GM23338 (cell line): Measurements from ENCODE around the gene ZCCHC13. TPM values are rescaled to one million over a fixed set of nuclear protein-coding genes. Genes with fewer than 3 reads are reported as not detected.
A peak's percentile ranks its signal among the peaks of the same experiment; 100 is the strongest.

ENCODE experiments used
- ATAC-seq: fragments of 200-7000 bp; cut with Tn5 transposase; 3 replicates; pipeline ENCODE4 v1.9.1; 2020
- DNase-seq: peaks from one replicate; pipeline ENCODE4 v3.0.0-alpha.2; 2015; ENCODE audit warnings: low spot score
- H2AFZ ChIP-seq: fragments of 200-600 bp; sonication (generic); 2 replicates; pipeline ENCODE4 v1.8.0; 2016; ENCODE audit warnings: antibody characterized with exemption, mild to moderate bottlenecking, moderate library complexity
- H3F3A ChIP-seq: fragments of 200-600 bp; sonication (generic); replicated peaks from 2 replicates; pipeline ENCODE4 v1.8.0; 2017; ENCODE audit warnings: antibody characterized with exemption, mixed run types, low read depth
- H3K27ac ChIP-seq: fragments of 200-600 bp; sonication (generic); 2 replicates; pipeline ENCODE4 v1.6.1; 2016; ENCODE audit warnings: low read depth
- H3K27me3 ChIP-seq: fragments of 200-600 bp; sonication (generic); 2 replicates; pipeline ENCODE4 v1.8.0; 2016; ENCODE audit warnings: mild to moderate bottlenecking, mixed run types, moderate library complexity; ENCODE audit not compliant: insufficient read depth
- H3K36me3 ChIP-seq: fragments of 200-600 bp; sonication (generic); 2 replicates; pipeline ENCODE4 v1.8.0; 2016; ENCODE audit warnings: mild to moderate bottlenecking; ENCODE audit not compliant: insufficient read depth
- H3K4me1 ChIP-seq: fragments of 200-600 bp; sonication (generic); 2 replicates; pipeline ENCODE4 v1.8.0; 2016; ENCODE audit warnings: mild to moderate bottlenecking, moderate library complexity; ENCODE audit not compliant: insufficient read depth
- H3K4me2 ChIP-seq: fragments of 200-600 bp; sonication (generic); 2 replicates; pipeline ENCODE4 v1.7.1; 2017; ENCODE audit warnings: mixed run types
- H3K4me3 ChIP-seq: fragments of 200-600 bp; sonication (generic); 2 replicates; pipeline ENCODE4 v1.6.1; 2016; ENCODE audit warnings: mixed run types
- H3K79me2 ChIP-seq: fragments of 200-600 bp; sonication (generic); replicated peaks from 2 replicates; pipeline ENCODE4 v1.8.0; 2017; ENCODE audit warnings: mild to moderate bottlenecking; ENCODE audit not compliant: insufficient read depth
- H3K9me2 ChIP-seq: fragments of 200-600 bp; sonication (generic); 2 replicates; pipeline ENCODE4 v1.8.0; 2017; ENCODE audit not compliant: insufficient read depth
- H4K20me1 ChIP-seq: fragments of 200-600 bp; sonication (generic); replicated peaks from 2 replicates; pipeline ENCODE4 v1.8.0; 2017; ENCODE audit warnings: mild to moderate bottlenecking; ENCODE audit not compliant: insufficient read depth
- H3K27ac Mint-ChIP-seq: 2 replicates; pipeline ENCODE4 v1.8.0; 2020; ENCODE audit warnings: inconsistent platforms, mild to moderate bottlenecking, moderate library complexity, mixed read lengths
- H3K27me3 Mint-ChIP-seq: 3 replicates; pipeline ENCODE4 v1.8.0; 2022; ENCODE audit warnings: low read depth, mild to moderate bottlenecking, moderate library complexity, mixed read lengths, inconsistent platforms; ENCODE audit not compliant: insufficient read depth, poor library complexity
- H3K36me3 Mint-ChIP-seq: 3 replicates; pipeline ENCODE4 v1.8.0; 2021; ENCODE audit warnings: low read depth, mild to moderate bottlenecking, inconsistent platforms, moderate library complexity, mixed read lengths
- H3K4me1 Mint-ChIP-seq: 3 replicates; pipeline ENCODE4 v1.8.0; 2020; ENCODE audit warnings: mild to moderate bottlenecking, inconsistent platforms, mixed read lengths
- H3K4me3 Mint-ChIP-seq: 3 replicates; pipeline ENCODE4 v1.8.0; 2021; ENCODE audit warnings: moderate library complexity, mild to moderate bottlenecking, inconsistent platforms, mixed read lengths
- H3K9me3 Mint-ChIP-seq: 3 replicates; pipeline ENCODE4 v1.8.0; 2020; ENCODE audit warnings: moderate library complexity, mild to moderate bottlenecking, inconsistent platforms, mixed read lengths
- CREB1 ChIP-seq: fragments of 250-450 bp; sonication (Bioruptor Pico); IDR thresholded peaks from 2 replicates; pipeline ENCODE4 v1.5.0; 2020; ENCODE audit warnings: low read depth, mild to moderate bottlenecking, moderate library complexity
- EZH2 ChIP-seq: fragments of 200-600 bp; sonication (generic); IDR thresholded peaks from one replicate; pipeline ENCODE4 v1.8.0; 2017; ENCODE audit warnings: antibody characterized with exemption, mild to moderate bottlenecking, low read depth; ENCODE audit not compliant: unreplicated experiment
- EZH2phosphoT487 ChIP-seq: fragments of 200-600 bp; sonication (generic); IDR thresholded peaks from one replicate; pipeline ENCODE4 v1.8.1; 2018; ENCODE audit warnings: antibody characterized with exemption; ENCODE audit not compliant: unreplicated experiment
- NANOG ChIP-seq: IDR thresholded peaks from 2 replicates; pipeline ENCODE4 v1.6.1; 2016; ENCODE audit warnings: antibody characterized with exemption, borderline replicate concordance
- POLR2AphosphoS5 ChIP-seq: IDR thresholded peaks from 2 replicates; pipeline ENCODE4 v1.6.1; 2016; ENCODE audit warnings: antibody characterized with exemption, low read depth
- STAT1 ChIP-seq: IDR thresholded peaks from one replicate; pipeline ENCODE4 v1.6.1; 2016; ENCODE audit warnings: antibody characterized with exemption; ENCODE audit not compliant: unreplicated experiment
- ZNF114 ChIP-seq: fragments of 250-450 bp; sonication (Bioruptor Pico); IDR thresholded peaks from 2 replicates; pipeline ENCODE4 v1.5.0; 2020; ENCODE audit warnings: mild to moderate bottlenecking, moderate library complexity
- ZNF331 ChIP-seq: fragments of 250-450 bp; sonication (Bioruptor Pico); IDR thresholded peaks from 2 replicates; pipeline ENCODE4 v1.5.0; 2020; ENCODE audit warnings: low read depth, mild to moderate bottlenecking, moderate library complexity
- polyA plus RNA-seq: library from polyadenylated mRNA; unstranded; fragments of >200 nt; fragmentation: Nextera tagmentation; extraction: Ambion mirVana; gene quantifications from 2 replicates; pipeline ENCODE4 v1.2.1, GENCODE V29; 2016
- total RNA-seq: library from RNA; depleted of rRNA; stranded (reverse); fragments of >200 nt; shearing (Covaris generic); gene quantifications from 2 replicates; pipeline ENCODE4 v1.2.3, GENCODE V29; 2014
- TF ChIP-seq, protein P1 (sequence below): IDR thresholded peaks from 2 replicates; pipeline ENCODE4 v1.6.1; 2016; ENCODE audit warnings: antibody characterized with exemption
- TF ChIP-seq, protein P2 (sequence below), 2 experiments: fragments of 200-600 bp in 1 of 2; sonication (generic) in 1 of 2; conservative IDR thresholded peaks; 2 replicates each; pipeline versions ENCODE4 v1.5.1 to v1.6.1; 2016 to 2017; ENCODE audit warnings: antibody characterized with exemption in 2 of 2, low read depth in 2 of 2, mild to moderate bottlenecking in 2 of 2, moderate library complexity in 1 of 2
- TF ChIP-seq, protein P3 (sequence below): IDR thresholded peaks from one replicate; pipeline ENCODE4 v1.6.1; 2018; ENCODE audit warnings: antibody characterized with exemption; ENCODE audit not compliant: unreplicated experiment

ZCCHC13 gene
- total and polyA plus RNA-seq, 2 experiments from 2014 or later: not detected

DNA sequence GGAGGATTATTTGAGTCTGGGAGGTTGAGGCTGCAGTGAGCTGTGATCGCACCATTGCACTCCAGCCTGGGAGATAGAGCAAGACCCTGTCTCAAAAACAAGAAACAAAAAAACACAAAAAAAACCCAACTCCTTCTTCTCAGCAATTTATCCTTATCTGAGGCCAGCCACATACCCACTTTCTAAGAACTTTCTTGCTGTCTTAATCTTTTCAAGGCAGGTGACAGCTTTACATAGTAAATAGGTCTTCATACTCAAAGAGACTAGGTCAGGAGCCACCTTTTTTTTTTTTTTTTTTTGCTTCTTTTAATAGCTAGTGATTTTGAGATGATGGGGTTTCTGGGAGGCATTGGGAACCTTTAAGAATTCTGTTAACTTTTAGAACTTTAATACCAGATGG, 26.1 kb upstream of the ZCCHC13 start:
- Histone ChIP-seq H3F3A (no peaks in the 10 kb centered on the region), H3K4me1 (peaks cover 20% of the 10 kb centered on the region), H3K9me2 (no peaks in the 10 kb centered on the region), H3K4me2 (no peak overlapping the region), H4K20me1 (peaks cover 10% of the 10 kb centered on the region; the same call in 1 of the 2 replicates), H3K27me3 (no peaks in the 10 kb centered on the region), H3K36me3 (peaks cover 33% of the 10 kb centered on the region; the same call in 1 of the 2 replicates), H2AFZ (no peak overlapping the region), H3K27ac (no peak overlapping the region), H3K79me2 (peaks cover 36% of the 10 kb centered on the region), H3K4me3 (no peak overlapping the region)
- no peaks in the 10 kb centered on the region for H3K9me3 Mint-ChIP-seq
- TF ChIP-seq, protein P1, sequence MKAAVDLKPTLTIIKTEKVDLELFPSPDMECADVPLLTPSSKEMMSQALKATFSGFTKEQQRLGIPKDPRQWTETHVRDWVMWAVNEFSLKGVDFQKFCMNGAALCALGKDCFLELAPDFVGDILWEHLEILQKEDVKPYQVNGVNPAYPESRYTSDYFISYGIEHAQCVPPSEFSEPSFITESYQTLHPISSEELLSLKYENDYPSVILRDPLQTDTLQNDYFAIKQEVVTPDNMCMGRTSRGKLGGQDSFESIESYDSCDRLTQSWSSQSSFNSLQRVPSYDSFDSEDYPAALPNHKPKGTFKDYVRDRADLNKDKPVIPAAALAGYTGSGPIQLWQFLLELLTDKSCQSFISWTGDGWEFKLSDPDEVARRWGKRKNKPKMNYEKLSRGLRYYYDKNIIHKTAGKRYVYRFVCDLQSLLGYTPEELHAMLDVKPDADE: no peak
- TF ChIP-seq, protein P2, sequence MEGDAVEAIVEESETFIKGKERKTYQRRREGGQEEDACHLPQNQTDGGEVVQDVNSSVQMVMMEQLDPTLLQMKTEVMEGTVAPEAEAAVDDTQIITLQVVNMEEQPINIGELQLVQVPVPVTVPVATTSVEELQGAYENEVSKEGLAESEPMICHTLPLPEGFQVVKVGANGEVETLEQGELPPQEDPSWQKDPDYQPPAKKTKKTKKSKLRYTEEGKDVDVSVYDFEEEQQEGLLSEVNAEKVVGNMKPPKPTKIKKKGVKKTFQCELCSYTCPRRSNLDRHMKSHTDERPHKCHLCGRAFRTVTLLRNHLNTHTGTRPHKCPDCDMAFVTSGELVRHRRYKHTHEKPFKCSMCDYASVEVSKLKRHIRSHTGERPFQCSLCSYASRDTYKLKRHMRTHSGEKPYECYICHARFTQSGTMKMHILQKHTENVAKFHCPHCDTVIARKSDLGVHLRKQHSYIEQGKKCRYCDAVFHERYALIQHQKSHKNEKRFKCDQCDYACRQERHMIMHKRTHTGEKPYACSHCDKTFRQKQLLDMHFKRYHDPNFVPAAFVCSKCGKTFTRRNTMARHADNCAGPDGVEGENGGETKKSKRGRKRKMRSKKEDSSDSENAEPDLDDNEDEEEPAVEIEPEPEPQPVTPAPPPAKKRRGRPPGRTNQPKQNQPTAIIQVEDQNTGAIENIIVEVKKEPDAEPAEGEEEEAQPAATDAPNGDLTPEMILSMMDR (conservative IDR thresholded peaks at IDR 0.05; ENCODE audit: low read depth in 2 of 2): no peak
- no peak for TF ChIP-seq NANOG
- H3K36me3 Mint-ChIP-seq: peaks cover 91% of the 10 kb centered on the region
- H3K27ac Mint-ChIP-seq: no peak overlapping the region
- peaks cover 2% of the 10 kb centered on the region for H3K27me3 Mint-ChIP-seq
- H3K4me3 Mint-ChIP-seq: no peak overlapping the region
- DNase-seq: no peak
- no peak for ATAC-seq
- H3K4me1 Mint-ChIP-seq: peaks cover 21% of the 10 kb centered on the region

DNA sequence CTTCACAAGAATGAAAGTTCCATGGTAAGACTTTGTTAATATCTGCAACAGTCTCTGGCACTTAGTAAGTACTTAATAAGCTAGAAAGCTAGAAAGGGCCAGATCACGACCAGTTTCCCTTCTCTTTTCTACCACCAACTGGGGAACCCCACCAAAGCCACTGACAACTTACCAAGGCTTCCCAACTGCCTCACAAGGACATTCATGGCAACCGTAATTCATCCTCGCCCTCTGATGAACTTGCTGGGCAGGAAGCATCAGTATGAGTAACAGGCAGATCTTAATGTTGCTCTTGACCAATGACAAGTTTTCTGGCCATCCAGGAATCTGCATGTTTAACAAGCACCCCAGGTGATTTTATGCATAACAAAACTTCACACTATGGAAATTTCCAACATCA, 23.2 kb upstream of the ZCCHC13 start:
- H3K27me3 ChIP-seq: no peaks in the 10 kb centered on the region
- H3K27ac ChIP-seq: no peak overlapping the region
- H3K36me3 Mint-ChIP-seq: peaks cover 76% of the 10 kb centered on the region
- H4K20me1 ChIP-seq: peaks cover 12% of the 10 kb centered on the region; the same call in 1 of the 2 replicates
- no peak overlapping the region for H2AFZ ChIP-seq
- H3K4me3 ChIP-seq: no peak overlapping the region
- DNase-seq (peak; percentile 4), ATAC-seq (no peak)
- no peak overlapping the region for H3K4me3 Mint-ChIP-seq
- H3K36me3 ChIP-seq: peaks cover 25% of the 10 kb centered on the region; the same call in 1 of the 2 replicates
- no peak overlapping the region for H3K4me2 ChIP-seq
- no peaks in the 10 kb centered on the region for H3F3A ChIP-seq
- H3K4me1 ChIP-seq: peaks cover 36% of the 10 kb centered on the region
- no peaks in the 10 kb centered on the region for H3K9me2 ChIP-seq
- H3K79me2 ChIP-seq: peaks cover 55% of the 10 kb centered on the region
- peaks cover 36% of the 10 kb centered on the region for H3K4me1 Mint-ChIP-seq
- H3K27me3 Mint-ChIP-seq: peaks cover 2% of the 10 kb centered on the region
- H3K9me3 Mint-ChIP-seq: no peaks in the 10 kb centered on the region
- peak overlapping the region; percentile 43 for H3K27ac Mint-ChIP-seq
- TF ChIP-seq, protein P2 (conservative IDR thresholded peaks at IDR 0.05; ENCODE audit: low read depth in 2 of 2): no peak
- TF ChIP-seq POLR2AphosphoS5 (no peak), EZH2 (no peak), EZH2phosphoT487 (no peak), ZNF331 (CRISPR knock-in tag) (no peak), CREB1 (CRISPR knock-in tag) (no peak), NANOG (no peak), ZNF114 (no peak), STAT1 (no peak)
- TF ChIP-seq, protein P3, sequence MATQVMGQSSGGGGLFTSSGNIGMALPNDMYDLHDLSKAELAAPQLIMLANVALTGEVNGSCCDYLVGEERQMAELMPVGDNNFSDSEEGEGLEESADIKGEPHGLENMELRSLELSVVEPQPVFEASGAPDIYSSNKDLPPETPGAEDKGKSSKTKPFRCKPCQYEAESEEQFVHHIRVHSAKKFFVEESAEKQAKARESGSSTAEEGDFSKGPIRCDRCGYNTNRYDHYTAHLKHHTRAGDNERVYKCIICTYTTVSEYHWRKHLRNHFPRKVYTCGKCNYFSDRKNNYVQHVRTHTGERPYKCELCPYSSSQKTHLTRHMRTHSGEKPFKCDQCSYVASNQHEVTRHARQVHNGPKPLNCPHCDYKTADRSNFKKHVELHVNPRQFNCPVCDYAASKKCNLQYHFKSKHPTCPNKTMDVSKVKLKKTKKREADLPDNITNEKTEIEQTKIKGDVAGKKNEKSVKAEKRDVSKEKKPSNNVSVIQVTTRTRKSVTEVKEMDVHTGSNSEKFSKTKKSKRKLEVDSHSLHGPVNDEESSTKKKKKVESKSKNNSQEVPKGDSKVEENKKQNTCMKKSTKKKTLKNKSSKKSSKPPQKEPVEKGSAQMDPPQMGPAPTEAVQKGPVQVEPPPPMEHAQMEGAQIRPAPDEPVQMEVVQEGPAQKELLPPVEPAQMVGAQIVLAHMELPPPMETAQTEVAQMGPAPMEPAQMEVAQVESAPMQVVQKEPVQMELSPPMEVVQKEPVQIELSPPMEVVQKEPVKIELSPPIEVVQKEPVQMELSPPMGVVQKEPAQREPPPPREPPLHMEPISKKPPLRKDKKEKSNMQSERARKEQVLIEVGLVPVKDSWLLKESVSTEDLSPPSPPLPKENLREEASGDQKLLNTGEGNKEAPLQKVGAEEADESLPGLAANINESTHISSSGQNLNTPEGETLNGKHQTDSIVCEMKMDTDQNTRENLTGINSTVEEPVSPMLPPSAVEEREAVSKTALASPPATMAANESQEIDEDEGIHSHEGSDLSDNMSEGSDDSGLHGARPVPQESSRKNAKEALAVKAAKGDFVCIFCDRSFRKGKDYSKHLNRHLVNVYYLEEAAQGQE: no peak
- TF ChIP-seq, protein P1: no peak
